HepG2 (cell line): ENCODE results near the gene WFDC12. TPM values are rescaled to one million over a fixed set of nuclear protein-coding genes. Genes with fewer than 3 reads are reported as not detected.

Source experiments
- ATF7-NPFF ChIP-seq: sonication (generic); formaldehyde crosslinking; IDR thresholded peaks from 2 replicates; pipeline ENCODE4 v1.8.1; 2023; ENCODE audit warnings: mild to moderate bottlenecking, low read depth, missing genetic modification reagents, moderate library complexity
- CBX2 ChIP-seq, 2 experiments: fragments of 200-600 bp in 1 of 2; sonication (generic); formaldehyde crosslinking in 1 of 2; IDR thresholded peaks; 2 replicates each; pipeline versions ENCODE4 v1.7.0 to v1.8.1; 2018 to 2022; ENCODE audit warnings: low read depth in 2 of 2, low read length in 1 of 2, mild to moderate bottlenecking in 1 of 2, missing genetic modification reagents in 1 of 2
- ERF ChIP-seq: IDR thresholded peaks from 2 replicates; pipeline ENCODE4 v1.6.1; 2018; ENCODE audit warnings: missing biosample characterization, missing genetic modification reagents
- GZF1 ChIP-seq: sonication (generic); formaldehyde crosslinking; IDR thresholded peaks from 2 replicates; pipeline ENCODE4 v1.5.1; 2020; ENCODE audit warnings: mild to moderate bottlenecking, missing genetic modification reagents
- MLXIP ChIP-seq: sonication (generic); formaldehyde crosslinking; IDR thresholded peaks from 2 replicates; pipeline ENCODE4 v1.9.0; 2021; ENCODE audit warnings: missing genetic modification reagents, borderline replicate concordance
- MTA1 ChIP-seq: sonication (generic); formaldehyde crosslinking; IDR thresholded peaks from 2 replicates; pipeline ENCODE4 v1.4.0; 2020; ENCODE audit warnings: missing genetic modification reagents, mild to moderate bottlenecking, borderline replicate concordance
- RBM39 ChIP-seq: fragments of 200-400 bp; formaldehyde crosslinking; IDR thresholded peaks from one replicate; pipeline ENCODE4 v1.6.1; 2018; ENCODE audit warnings: antibody characterized with exemption, mild to moderate bottlenecking, low read depth, low read length; ENCODE audit not compliant: poor library complexity, severe bottlenecking
- RORA ChIP-seq: sonication (generic); formaldehyde crosslinking; IDR thresholded peaks from 2 replicates; pipeline ENCODE4 v1.5.0; 2020; ENCODE audit warnings: mild to moderate bottlenecking, missing genetic modification reagents, moderate library complexity
- THAP9 ChIP-seq: sonication (generic); formaldehyde crosslinking; IDR thresholded peaks from 2 replicates; pipeline ENCODE4; 2020; ENCODE audit warnings: missing genetic modification reagents, mild to moderate bottlenecking, borderline replicate concordance
- TRIM22 ChIP-seq: fragments of 450-650 bp; IDR thresholded peaks from 2 replicates; pipeline ENCODE4 v1.6.1; 2017
- XRCC5 ChIP-seq: fragments of 200-400 bp; formaldehyde crosslinking; optimal IDR thresholded peaks from 2 replicates; pipeline ENCODE3; 2017; ENCODE audit warnings: mild to moderate bottlenecking, low read length
- ZNF24 ChIP-seq: fragments of 450-650 bp; IDR thresholded peaks from 2 replicates; pipeline ENCODE4 v1.6.1; 2017; ENCODE audit warnings: antibody characterized with exemption, mild to moderate bottlenecking
- ZNF367 ChIP-seq: sonication (generic); formaldehyde crosslinking; IDR thresholded peaks from 2 replicates; pipeline ENCODE4 v1.4.0; 2020; ENCODE audit warnings: missing genetic modification reagents, borderline replicate concordance
- ZNF550 ChIP-seq: sonication (generic); formaldehyde crosslinking; IDR thresholded peaks from 2 replicates; pipeline ENCODE4 v1.4.0; 2020; ENCODE audit warnings: mild to moderate bottlenecking, missing genetic modification reagents, borderline replicate concordance
- ZNF710 ChIP-seq: sonication (generic); formaldehyde crosslinking; IDR thresholded peaks from 2 replicates; pipeline ENCODE4 v1.5.0; 2020; ENCODE audit warnings: mild to moderate bottlenecking, missing genetic modification reagents, borderline replicate concordance
- ZNF891 ChIP-seq: sonication (generic); formaldehyde crosslinking; IDR thresholded peaks from 2 replicates; pipeline ENCODE4 v1.5.0; 2020; ENCODE audit warnings: mild to moderate bottlenecking, missing genetic modification reagents
- polyA plus RNA-seq, 8 experiments: library from polyadenylated mRNA; depleted of rRNA in 3 of 8; stranded (reverse) in 7 of 8; unstranded in 1 of 8; fragments of >200 nt; fragmentation: Illumina TruSeq in 4 of 8; extraction: Trizol in 4 of 8; gene quantifications; 2 replicates each; pipeline versions ENCODE4 v1.2.1 to v1.2.3, GENCODE V29; 2011 to 2016; ENCODE audit warnings: low read depth in 4 of 8, missing spikeins in 1 of 8, mixed read lengths in 1 of 8; ENCODE audit not compliant: insufficient read depth in 1 of 8
- total RNA-seq, 5 experiments: library from RNA; depleted of rRNA; stranded (reverse); fragments of >200 nt; fragmentation: Illumina TruSeq; extraction: Trizol; gene quantifications; 2 replicates each; pipeline ENCODE4 v1.2.3, GENCODE V29; 2016; ENCODE audit warnings: low read depth in 1 of 5

The WFDC12 gene
- total and polyA plus RNA-seq, 2 of the 13 experiments (the other 11 are each of a cell fraction or from before 2014, with no cell fraction given), result not detected

- TF ChIP-seq THAP9 (CRISPR knock-in tag) (peak; percentile 67; the same call in 1 of the 2 replicates), ZNF891 (CRISPR knock-in tag) (peak; percentile 66; the same call in 1 of the 2 replicates), ZNF550 (no peak), ZNF367 (CRISPR knock-in tag) (no peak), ATF7-NPFF (CRISPR knock-in tag) (0 out of 2 replicates have a peak, but pooled peaks have one; percentile 24), GZF1 (CRISPR knock-in tag) (no peak), MLXIP (CRISPR knock-in tag) (no peak), ERF (CRISPR knock-in tag) (peak; percentile 29; the same call in 1 of the 2 replicates), RBM39 (peak; percentile 27), ZNF24 (no peak), XRCC5 (peak; percentile 32), MTA1 (CRISPR knock-in tag) (no peak), RORA (CRISPR knock-in tag) (no peak), ZNF710 (peak; percentile 58; the same call in 1 of the 2 replicates), TRIM22 (no peak), CBX2 (IDR thresholded peaks at IDR 0.05; ENCODE audit: low read depth, low read length) (0 out of 2 replicates have a peak, but pooled peaks have one; percentile 44), CBX2 (CRISPR knock-in tag; IDR thresholded peaks at IDR 0.05; ENCODE audit: low read depth) (no peak)
Observed at GRCh38 chr20:45100563-45101245, 23.6 kb downstream of the WFDC12 start, which contains the start of gene KCNS1 (continued).
